Measurements from ENCODE around the gene SCD5.

The SCD5 gene

GRCh38 chr4:82584931-82585330 is 213.7 kb downstream of the SCD5 start:
- no peak for DNase-seq

GRCh38 chr4:82583897-82584587 is 214.6 kb downstream of the SCD5 start:
- no peak for DNase-seq

- no peak for DNase-seq
These were observed 218.7 kb downstream of the SCD5 start for GRCh38 chr4:82579932-82580331.
